GM23248 (cell line): Measurements from ENCODE around the gene SCN1B.

ENCODE experiments used
- EZH2 ChIP-seq: fragments of 200-600 bp; sonication (generic); IDR thresholded peaks from 2 replicates; pipeline ENCODE4 v1.6.1; 2018; ENCODE audit warnings: antibody characterized with exemption, mild to moderate bottlenecking; ENCODE audit not compliant: insufficient read depth, poor library complexity, severe bottlenecking
- EZH2phosphoT487 ChIP-seq: fragments of 200-600 bp; sonication (generic); IDR thresholded peaks from 2 replicates; pipeline ENCODE4 v1.6.1; 2018; ENCODE audit warnings: antibody characterized with exemption, moderate library complexity, mild to moderate bottlenecking, low read depth; ENCODE audit not compliant: insufficient read depth

DNA sequence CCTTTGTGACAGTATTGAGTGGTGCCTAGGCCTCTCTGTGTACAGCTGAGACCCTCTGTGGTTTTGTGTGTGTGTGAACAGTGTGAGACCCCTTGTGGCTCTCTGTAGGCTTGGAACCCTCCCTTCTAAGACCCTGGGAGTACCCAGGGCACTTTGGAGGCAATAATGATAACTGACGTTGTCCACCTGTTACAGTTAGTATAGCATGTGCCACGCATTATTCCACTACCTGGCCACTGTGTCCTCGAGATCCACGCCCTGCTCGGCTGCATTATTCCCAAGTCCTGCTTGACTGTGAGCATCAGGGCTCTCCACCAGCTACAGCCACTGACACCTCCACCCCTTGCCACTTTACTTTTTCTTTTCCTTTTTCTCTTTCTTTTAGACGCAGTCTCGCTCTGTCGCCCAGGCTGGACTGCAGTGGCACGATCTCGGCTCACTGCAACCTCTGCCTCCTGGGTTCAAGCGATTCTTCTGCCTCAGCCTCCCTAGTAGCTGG is 28.2 kb upstream of the SCN1B start:
- TF ChIP-seq EZH2, result no peak
- no peak for TF ChIP-seq EZH2phosphoT487
